ENCODE results near the gene LRP4. TPM values are rescaled to one million over a fixed set of nuclear protein-coding genes. Genes with fewer than 3 reads are reported as not detected.

LRP4 gene
- polyA plus RNA-seq, 1 donor (not counting 4 experiments of a cell fraction or from before 2014, with no cell fraction given): 3.4 TPM

GRCh38 chr11:46961041-46961440 lies 42.7 kb upstream of the LRP4 start:
- Histone ChIP-seq H2AFZ (ENCODE audit: control insufficient read depth, low read length) (no peak overlapping the region), H3K9me1 (ENCODE audit: control insufficient read depth, extremely low read depth, insufficient read depth, low read length) (no peaks in the 10 kb centered on the region), H4K20me1 (ENCODE audit: control insufficient read depth, extremely low read depth, insufficient read depth, low read length) (no peaks in the 10 kb centered on the region), H3K79me2 (ENCODE audit: control insufficient read depth, insufficient read depth, low read length) (peaks cover 2% of the 10 kb centered on the region), H3K4me3 (ENCODE audit: control insufficient read depth in 2 of 3, extremely low read depth in 1 of 3, insufficient read depth in 2 of 3, low read depth in 1 of 3, low read length in 3 of 3) (no peak overlapping the region), H3K9ac (ENCODE audit: control insufficient read depth, extremely low read depth, insufficient read depth, low read length) (no peak overlapping the region), H3K27ac (ENCODE audit: control insufficient read depth, insufficient read depth, low read length) (no peak overlapping the region), H3K36me3 (ENCODE audit: control insufficient read depth in 2 of 2, extremely low read depth in 1 of 2, insufficient read depth in 2 of 2, low read length in 2 of 2) (peaks cover 0 to 4% of the 10 kb centered on the region in 2 experiments), H3K4me2 (ENCODE audit: control insufficient read depth, extremely low read depth, insufficient read depth, low read depth, low read length) (no peak overlapping the region), H3K9me3 (ENCODE audit: control insufficient read depth, low read depth, low read length) (no peaks in the 10 kb centered on the region), H3K4me1 (ENCODE audit: control insufficient read depth, extremely low read depth, insufficient read depth, low read length) (no peaks in the 10 kb centered on the region), H3K27me3 (ENCODE audit: control insufficient read depth, extremely low read depth, insufficient read depth, low read length) (no peaks in the 10 kb centered on the region)
- DNase-seq (ENCODE audit: low read depth, low spot score) (no peak), FAIRE-seq (no peak)
- TF ChIP-seq EZH2 (IDR thresholded peaks at IDR 0.05; ENCODE audit: low read length) (no peak), CTCF (optimal IDR thresholded peaks at IDR 0.05 in 1 of 3, IDR thresholded peaks at IDR 0.05 in 1 of 3, conservative IDR thresholded peaks at IDR 0.05 in 1 of 3; ENCODE audit: extremely low read depth in 1 of 3, insufficient read depth in 2 of 3, low read length in 3 of 3) (no peak)
- dilution Hi-C loops (cut with MboI; ENCODE audit: extremely low pct_ligation_motif_present, low sequenced_read_pairs): no loop called here

- H3K9me1 ChIP-seq (ENCODE audit: control insufficient read depth, extremely low read depth, insufficient read depth, low read length): no peaks in the 10 kb centered on the region
- H3K4me1 ChIP-seq (ENCODE audit: control insufficient read depth, extremely low read depth, insufficient read depth, low read length): no peaks in the 10 kb centered on the region
- H2AFZ ChIP-seq (ENCODE audit: control insufficient read depth, low read length): no peak overlapping the region
- no peak overlapping the region for H3K4me3 ChIP-seq (ENCODE audit: control insufficient read depth in 2 of 3, extremely low read depth in 1 of 3, insufficient read depth in 2 of 3, low read depth in 1 of 3, low read length in 3 of 3)
- no peak for FAIRE-seq
- TF ChIP-seq CTCF (optimal IDR thresholded peaks at IDR 0.05 in 1 of 3, IDR thresholded peaks at IDR 0.05 in 1 of 3, conservative IDR thresholded peaks at IDR 0.05 in 1 of 3; ENCODE audit: extremely low read depth in 1 of 3, insufficient read depth in 2 of 3, low read length in 3 of 3) (no peak), EZH2 (IDR thresholded peaks at IDR 0.05; ENCODE audit: low read length) (no peak)
- peaks cover 0 to 4% of the 10 kb centered on the region in 2 experiments for H3K36me3 ChIP-seq (ENCODE audit: control insufficient read depth in 2 of 2, extremely low read depth in 1 of 2, insufficient read depth in 2 of 2, low read length in 2 of 2)
- H3K79me2 ChIP-seq (ENCODE audit: control insufficient read depth, insufficient read depth, low read length): peaks cover 2% of the 10 kb centered on the region
- no peaks in the 10 kb centered on the region for H4K20me1 ChIP-seq (ENCODE audit: control insufficient read depth, extremely low read depth, insufficient read depth, low read length)
- H3K9ac ChIP-seq (ENCODE audit: control insufficient read depth, extremely low read depth, insufficient read depth, low read length): no peak overlapping the region
- H3K27ac ChIP-seq (ENCODE audit: control insufficient read depth, insufficient read depth, low read length): no peak overlapping the region
- no peaks in the 10 kb centered on the region for H3K27me3 ChIP-seq (ENCODE audit: control insufficient read depth, extremely low read depth, insufficient read depth, low read length)
- dilution Hi-C loops (cut with MboI; ENCODE audit: extremely low pct_ligation_motif_present, low sequenced_read_pairs): no loop called here
- DNase-seq (ENCODE audit: low read depth, low spot score): no peak
- no peak overlapping the region for H3K4me2 ChIP-seq (ENCODE audit: control insufficient read depth, extremely low read depth, insufficient read depth, low read depth, low read length)
- H3K9me3 ChIP-seq (ENCODE audit: control insufficient read depth, low read depth, low read length): no peaks in the 10 kb centered on the region
Measured at GRCh38 chr11:46958777-46959176, 40.4 kb upstream of the LRP4 start.

Measured in keratinocyte (primary cell).